ENCODE results near the gene ALKBH5.

ALKBH5 gene

DNA sequence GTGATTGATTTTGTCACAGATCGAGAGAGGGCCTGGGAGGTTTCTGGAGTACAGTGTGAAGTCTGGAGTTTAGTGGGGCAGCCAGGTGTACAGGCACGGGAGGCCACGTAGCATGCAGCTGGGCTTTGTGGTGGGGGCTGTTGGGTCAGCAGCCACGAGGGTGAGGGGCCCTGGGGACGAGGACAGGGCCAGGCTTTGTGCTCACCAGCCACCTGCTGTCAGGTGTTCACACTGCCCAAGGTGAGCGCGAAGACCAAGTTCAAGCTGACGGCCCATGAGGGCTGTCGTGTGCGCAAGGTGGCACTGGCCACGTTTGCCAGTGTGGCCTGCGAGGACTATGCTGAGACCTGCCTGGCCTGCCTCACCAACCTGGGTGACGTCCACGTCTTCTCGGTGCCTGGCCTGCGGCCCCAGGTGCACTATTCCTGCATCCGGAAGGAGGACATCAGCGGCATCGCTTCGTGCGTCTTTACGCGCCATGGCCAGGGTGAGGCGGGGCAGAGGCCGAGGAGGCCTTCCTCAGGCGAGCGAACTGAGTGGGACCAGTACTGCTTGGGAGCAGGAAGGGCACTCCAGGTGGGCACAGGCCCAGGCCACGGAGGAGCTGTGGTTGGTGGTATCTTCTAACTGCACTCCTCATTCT is 57.7 kb downstream of the ALKBH5 start:
- no peak overlapping the region for H2BK15ac ChIP-seq (ENCODE audit: low read depth, poor library complexity, severe bottlenecking)
- peaks cover 14% of the 10 kb centered on the region for H3K79me1 ChIP-seq (replicated peaks; ENCODE audit: low read length, poor library complexity, severe bottlenecking)
- H3K4me3 ChIP-seq (ENCODE audit: insufficient read depth in 1 of 2, low read depth in 1 of 2, low read length in 2 of 2): no peak overlapping the region
- H2BK5ac ChIP-seq (ENCODE audit: low read depth, low read length, poor library complexity, severe bottlenecking): no peak overlapping the region
- H2BK12ac ChIP-seq (ENCODE audit: low read length in 2 of 2): no peak overlapping the region
- H2AK5ac ChIP-seq (ENCODE audit: low read length, severe bottlenecking): no peak overlapping the region
- H3K36me3 ChIP-seq (ENCODE audit: control insufficient read depth in 1 of 2, insufficient read depth in 2 of 2, low read depth in 1 of 2, low read length in 2 of 2): peaks cover 88 to 90% of the 10 kb centered on the region in 2 experiments
- no peak for DNase-seq
- peaks cover 4% of the 10 kb centered on the region for H3K4me1 ChIP-seq (ENCODE audit: control insufficient read depth, insufficient read depth, low read depth, low read length)
- H3K4ac ChIP-seq (ENCODE audit: low read depth in 1 of 2, low read length in 2 of 2): no peak overlapping the region
- H3K9me3 ChIP-seq (ENCODE audit: control insufficient read depth, low read length): no peaks in the 10 kb centered on the region
- no peak overlapping the region for H2BK120ac ChIP-seq (ENCODE audit: low read depth, low read length)
- no peak overlapping the region for H3K9ac ChIP-seq (ENCODE audit: low read length)
- no peak overlapping the region for H4K8ac ChIP-seq (ENCODE audit: low read length)
- H3K14ac ChIP-seq (ENCODE audit: low read length in 2 of 2): no peak overlapping the region
- WGBS: 92% methylated on average over 27 of the region's 28 CpGs
- no peak overlapping the region for H3K18ac ChIP-seq (ENCODE audit: low read depth in 1 of 2, low read length in 2 of 2)
- H3K4me2 ChIP-seq (ENCODE audit: low read length, poor library complexity, severe bottlenecking): no peak overlapping the region
- H2AFZ ChIP-seq (ENCODE audit: low read depth, low read length): no peak overlapping the region
- no peak overlapping the region for H3K27ac ChIP-seq (ENCODE audit: low read length, poor library complexity, severe bottlenecking)
- no peaks in the 10 kb centered on the region for H3K27me3 ChIP-seq (ENCODE audit: control insufficient read depth in 1 of 2, insufficient read depth in 1 of 2, low read length in 2 of 2)
- H3K23ac ChIP-seq (ENCODE audit: low read length in 2 of 2): no peak overlapping the region
- no peak overlapping the region for H4K91ac ChIP-seq (ENCODE audit: low read length)

- H3K14ac ChIP-seq (ENCODE audit: low read length in 2 of 2): no peak overlapping the region
- no peaks in the 10 kb centered on the region for H3K27me3 ChIP-seq (ENCODE audit: control insufficient read depth in 1 of 2, insufficient read depth in 1 of 2, low read length in 2 of 2)
- H3K23ac ChIP-seq (ENCODE audit: low read length in 2 of 2): no peak overlapping the region
- H2BK120ac ChIP-seq (ENCODE audit: low read depth, low read length): no peak overlapping the region
- 96% methylated on average over 21 of the region's 21 CpGs for WGBS
- peaks cover 18% of the 10 kb centered on the region for H3K79me1 ChIP-seq (replicated peaks; ENCODE audit: low read length, poor library complexity, severe bottlenecking)
- no peak overlapping the region for H2BK5ac ChIP-seq (ENCODE audit: low read depth, low read length, poor library complexity, severe bottlenecking)
- no peak overlapping the region for H2BK12ac ChIP-seq (ENCODE audit: low read length in 2 of 2)
- no peak for DNase-seq
- H3K4me2 ChIP-seq (ENCODE audit: low read length, poor library complexity, severe bottlenecking): no peak overlapping the region
- H2BK15ac ChIP-seq (ENCODE audit: low read depth, poor library complexity, severe bottlenecking): no peak overlapping the region
- H3K9ac ChIP-seq (ENCODE audit: low read length): no peak overlapping the region
- no peak overlapping the region for H2AFZ ChIP-seq (ENCODE audit: low read depth, low read length)
- no peak overlapping the region for H3K18ac ChIP-seq (ENCODE audit: low read depth in 1 of 2, low read length in 2 of 2)
- H3K36me3 ChIP-seq (ENCODE audit: control insufficient read depth in 1 of 2, insufficient read depth in 2 of 2, low read depth in 1 of 2, low read length in 2 of 2): peaks cover 86 to 88% of the 10 kb centered on the region in 2 experiments
- no peak overlapping the region for H4K91ac ChIP-seq (ENCODE audit: low read length)
- no peak overlapping the region for H3K4ac ChIP-seq (ENCODE audit: low read depth in 1 of 2, low read length in 2 of 2)
- H3K9me3 ChIP-seq (ENCODE audit: control insufficient read depth, low read length): no peaks in the 10 kb centered on the region
- H3K4me3 ChIP-seq (ENCODE audit: insufficient read depth in 1 of 2, low read depth in 1 of 2, low read length in 2 of 2): no peak overlapping the region
- no peak overlapping the region for H3K27ac ChIP-seq (ENCODE audit: low read length, poor library complexity, severe bottlenecking)
- peaks cover 5% of the 10 kb centered on the region for H3K4me1 ChIP-seq (ENCODE audit: control insufficient read depth, insufficient read depth, low read depth, low read length)
- no peak overlapping the region for H2AK5ac ChIP-seq (ENCODE audit: low read length, severe bottlenecking)
- no peak overlapping the region for H4K8ac ChIP-seq (ENCODE audit: low read length)
Observed at GRCh38 chr17:18245038-18245776, 61.6 kb downstream of the ALKBH5 start.

- DNase-seq: no peak
- Histone ChIP-seq H3K23ac (ENCODE audit: low read length in 2 of 2) (no peak overlapping the region), H3K4ac (ENCODE audit: low read depth in 1 of 2, low read length in 2 of 2) (no peak overlapping the region), H2AK5ac (ENCODE audit: low read length, severe bottlenecking) (no peak overlapping the region), H2AFZ (ENCODE audit: low read depth, low read length) (no peak overlapping the region), H3K4me2 (ENCODE audit: low read length, poor library complexity, severe bottlenecking) (no peak overlapping the region), H3K36me3 (ENCODE audit: control insufficient read depth in 1 of 2, insufficient read depth in 2 of 2, low read depth in 1 of 2, low read length in 2 of 2) (peaks cover 86 to 88% of the 10 kb centered on the region in 2 experiments), H3K79me1 (replicated peaks; ENCODE audit: low read length, poor library complexity, severe bottlenecking) (peaks cover 27% of the 10 kb centered on the region), H2BK12ac (ENCODE audit: low read length in 2 of 2) (no peak overlapping the region), H3K4me3 (ENCODE audit: insufficient read depth in 1 of 2, low read depth in 1 of 2, low read length in 2 of 2) (no peak overlapping the region), H2BK120ac (ENCODE audit: low read depth, low read length) (no peak overlapping the region), H3K9ac (ENCODE audit: low read length) (no peak overlapping the region), H2BK15ac (ENCODE audit: low read depth, poor library complexity, severe bottlenecking) (no peak overlapping the region), H3K14ac (ENCODE audit: low read length in 2 of 2) (no peak overlapping the region), H3K27ac (ENCODE audit: low read length, poor library complexity, severe bottlenecking) (no peak overlapping the region), H3K9me3 (ENCODE audit: control insufficient read depth, low read length) (no peaks in the 10 kb centered on the region), H3K27me3 (ENCODE audit: control insufficient read depth in 1 of 2, insufficient read depth in 1 of 2, low read length in 2 of 2) (no peaks in the 10 kb centered on the region), H3K18ac (ENCODE audit: low read depth in 1 of 2, low read length in 2 of 2) (no peak overlapping the region), H2BK5ac (ENCODE audit: low read depth, low read length, poor library complexity, severe bottlenecking) (no peak overlapping the region), H4K8ac (ENCODE audit: low read length) (no peak overlapping the region), H4K91ac (ENCODE audit: low read length) (no peak overlapping the region), H3K4me1 (ENCODE audit: control insufficient read depth, insufficient read depth, low read depth, low read length) (peaks cover 5% of the 10 kb centered on the region)
- WGBS: 97% methylated on average over 23 of the region's 24 CpGs
Observed at GRCh38 chr17:18246109-18246725, 62.6 kb downstream of the ALKBH5 start.

DNA sequence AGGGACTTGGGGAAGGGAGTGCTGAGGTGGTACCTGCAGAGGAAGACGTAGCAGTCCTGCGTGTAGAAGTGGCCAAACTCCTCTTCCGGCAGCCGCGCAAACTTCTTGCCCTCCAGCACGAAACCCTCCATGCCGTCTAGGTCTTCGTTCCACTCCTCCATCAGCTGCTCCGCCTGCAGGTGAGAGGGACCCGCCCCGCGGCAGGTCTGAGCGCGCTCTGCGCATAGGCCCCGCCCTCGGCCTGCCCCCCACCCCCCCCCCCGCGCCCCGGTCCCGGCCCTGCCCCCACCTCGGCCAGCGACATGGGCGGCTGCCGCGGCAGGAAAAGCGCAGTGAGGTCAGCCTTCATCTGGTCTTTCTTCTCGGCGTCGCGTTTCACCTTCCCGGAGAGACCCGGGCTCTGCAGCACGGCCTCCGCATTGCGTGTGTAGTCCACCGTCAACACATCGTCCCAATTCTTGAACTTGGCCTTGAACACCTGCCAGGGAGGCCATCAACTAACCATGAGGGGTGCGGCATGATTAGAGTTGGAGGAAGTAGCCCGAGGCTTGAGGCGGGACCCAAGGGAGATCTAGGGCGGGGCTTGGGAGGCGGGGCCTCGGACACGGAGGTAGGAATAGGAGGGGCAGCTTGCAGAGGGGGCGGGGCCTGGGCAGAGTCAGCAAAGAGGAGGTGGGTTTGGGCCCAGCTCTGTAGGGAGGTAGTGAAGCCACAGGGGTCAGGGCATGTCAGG is 63.4 kb downstream of the ALKBH5 start:
- Histone ChIP-seq H3K4ac (ENCODE audit: low read depth in 1 of 2, low read length in 2 of 2) (no peak overlapping the region), H2AK5ac (ENCODE audit: low read length, severe bottlenecking) (no peak overlapping the region), H2BK120ac (ENCODE audit: low read depth, low read length) (no peak overlapping the region), H3K9me3 (ENCODE audit: control insufficient read depth, low read length) (no peaks in the 10 kb centered on the region), H4K91ac (ENCODE audit: low read length) (no peak overlapping the region), H3K27me3 (ENCODE audit: control insufficient read depth in 1 of 2, insufficient read depth in 1 of 2, low read length in 2 of 2) (no peaks in the 10 kb centered on the region), H2BK5ac (ENCODE audit: low read depth, low read length, poor library complexity, severe bottlenecking) (no peak overlapping the region), H2BK15ac (ENCODE audit: low read depth, poor library complexity, severe bottlenecking) (peak overlapping the region; percentile 7), H3K4me1 (ENCODE audit: control insufficient read depth, insufficient read depth, low read depth, low read length) (peaks cover 5% of the 10 kb centered on the region), H3K27ac (ENCODE audit: low read length, poor library complexity, severe bottlenecking) (no peak overlapping the region), H2BK12ac (ENCODE audit: low read length in 2 of 2) (no peak overlapping the region), H3K4me2 (ENCODE audit: low read length, poor library complexity, severe bottlenecking) (no peak overlapping the region), H4K8ac (ENCODE audit: low read length) (no peak overlapping the region), H3K18ac (ENCODE audit: low read depth in 1 of 2, low read length in 2 of 2) (no peak overlapping the region), H3K23ac (ENCODE audit: low read length in 2 of 2) (no peak overlapping the region), H3K14ac (ENCODE audit: low read length in 2 of 2) (no peak overlapping the region), H3K9ac (ENCODE audit: low read length) (no peak overlapping the region), H3K4me3 (ENCODE audit: insufficient read depth in 1 of 2, low read depth in 1 of 2, low read length in 2 of 2) (peak overlapping the region in 1 of 2 experiments; percentile 31), H2AFZ (ENCODE audit: low read depth, low read length) (no peak overlapping the region), H3K36me3 (ENCODE audit: control insufficient read depth in 1 of 2, insufficient read depth in 2 of 2, low read depth in 1 of 2, low read length in 2 of 2) (peaks cover 86 to 88% of the 10 kb centered on the region in 2 experiments), H3K79me1 (replicated peaks; ENCODE audit: low read length, poor library complexity, severe bottlenecking) (peaks cover 34% of the 10 kb centered on the region)
- peak; percentile 33 for DNase-seq
- 50% methylated on average over 36 of the region's 46 CpGs for WGBS
